PFSK-1 (cell line): ENCODE data around the gene FAM120B.

Experiments
- FOXP2 ChIP-seq: optimal IDR thresholded peaks from 2 replicates; pipeline ENCODE3; 2011; ENCODE audit warnings: borderline replicate concordance, control low read depth, inconsistent platforms; ENCODE audit not compliant: insufficient read depth; ENCODE audit errors: extremely low read length, extremely low read depth
- POLR2AphosphoS5 ChIP-seq: IDR thresholded peaks from 2 replicates; pipeline ENCODE4 v1.6.1; 2012; ENCODE audit warnings: low read depth, mild to moderate bottlenecking, control low read depth, low read length, moderate library complexity
- SIN3A ChIP-seq: IDR thresholded peaks from 2 replicates; pipeline ENCODE4 v1.6.1; 2012; ENCODE audit warnings: mild to moderate bottlenecking, low read length, moderate library complexity, borderline replicate concordance; ENCODE audit not compliant: insufficient read depth
- TAF1 ChIP-seq: IDR thresholded peaks from 2 replicates; pipeline ENCODE4 v1.6.1; 2012; ENCODE audit warnings: low read length, control low read depth, borderline replicate concordance; ENCODE audit not compliant: insufficient read depth
- TF ChIP-seq, protein P1 (sequence below), 2 experiments: IDR thresholded peaks; 2 replicates each; pipeline versions ENCODE4 v1.6.1 to v1.8.0; 2011 to 2012; ENCODE audit warnings: low read depth in 2 of 2, low read length in 2 of 2, control low read depth in 1 of 2, inconsistent platforms in 1 of 2, mild to moderate bottlenecking in 1 of 2, moderate library complexity in 1 of 2; ENCODE audit not compliant: insufficient read depth in 1 of 2

DNA sequence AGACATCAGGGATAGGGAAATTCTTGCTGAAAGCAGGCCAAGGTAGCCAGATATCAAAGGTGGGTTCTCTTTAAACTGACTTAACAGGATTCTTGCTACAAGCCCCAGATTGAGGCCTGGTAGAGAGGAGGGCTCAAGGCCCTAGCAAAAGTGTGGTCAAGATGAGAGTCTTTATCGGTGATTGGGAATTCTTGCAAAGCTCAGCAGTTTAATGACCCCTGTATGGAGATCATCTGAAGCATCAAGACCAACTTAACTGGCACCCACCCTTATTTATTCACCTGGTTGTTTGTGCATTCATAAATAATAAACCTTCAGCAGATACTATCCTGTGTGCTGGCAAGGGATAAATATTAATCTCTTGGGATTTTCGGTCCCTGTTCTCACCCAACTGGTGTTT is 6.3 kb downstream of the FAM120B start:
- TF ChIP-seq SIN3A (no peak), POLR2AphosphoS5 (no peak), TAF1 (no peak), FOXP2 (no peak)
- TF ChIP-seq, protein P1, sequence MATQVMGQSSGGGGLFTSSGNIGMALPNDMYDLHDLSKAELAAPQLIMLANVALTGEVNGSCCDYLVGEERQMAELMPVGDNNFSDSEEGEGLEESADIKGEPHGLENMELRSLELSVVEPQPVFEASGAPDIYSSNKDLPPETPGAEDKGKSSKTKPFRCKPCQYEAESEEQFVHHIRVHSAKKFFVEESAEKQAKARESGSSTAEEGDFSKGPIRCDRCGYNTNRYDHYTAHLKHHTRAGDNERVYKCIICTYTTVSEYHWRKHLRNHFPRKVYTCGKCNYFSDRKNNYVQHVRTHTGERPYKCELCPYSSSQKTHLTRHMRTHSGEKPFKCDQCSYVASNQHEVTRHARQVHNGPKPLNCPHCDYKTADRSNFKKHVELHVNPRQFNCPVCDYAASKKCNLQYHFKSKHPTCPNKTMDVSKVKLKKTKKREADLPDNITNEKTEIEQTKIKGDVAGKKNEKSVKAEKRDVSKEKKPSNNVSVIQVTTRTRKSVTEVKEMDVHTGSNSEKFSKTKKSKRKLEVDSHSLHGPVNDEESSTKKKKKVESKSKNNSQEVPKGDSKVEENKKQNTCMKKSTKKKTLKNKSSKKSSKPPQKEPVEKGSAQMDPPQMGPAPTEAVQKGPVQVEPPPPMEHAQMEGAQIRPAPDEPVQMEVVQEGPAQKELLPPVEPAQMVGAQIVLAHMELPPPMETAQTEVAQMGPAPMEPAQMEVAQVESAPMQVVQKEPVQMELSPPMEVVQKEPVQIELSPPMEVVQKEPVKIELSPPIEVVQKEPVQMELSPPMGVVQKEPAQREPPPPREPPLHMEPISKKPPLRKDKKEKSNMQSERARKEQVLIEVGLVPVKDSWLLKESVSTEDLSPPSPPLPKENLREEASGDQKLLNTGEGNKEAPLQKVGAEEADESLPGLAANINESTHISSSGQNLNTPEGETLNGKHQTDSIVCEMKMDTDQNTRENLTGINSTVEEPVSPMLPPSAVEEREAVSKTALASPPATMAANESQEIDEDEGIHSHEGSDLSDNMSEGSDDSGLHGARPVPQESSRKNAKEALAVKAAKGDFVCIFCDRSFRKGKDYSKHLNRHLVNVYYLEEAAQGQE (IDR thresholded peaks at IDR 0.05; ENCODE audit: insufficient read depth in 1 of 2, low read depth in 2 of 2, low read length in 2 of 2), result no peak
